H1 (cell line): ENCODE results near the gene CNOT10.

ENCODE experiments used
- HDAC6 ChIP-seq: IDR thresholded peaks from one replicate; pipeline ENCODE4 v1.7.1; 2012; ENCODE audit warnings: low read depth, mild to moderate bottlenecking, inconsistent platforms, low read length, moderate library complexity
- JUN ChIP-seq: IDR thresholded peaks from 2 replicates; pipeline ENCODE4 v1.6.1; 2011; ENCODE audit warnings: low read depth, mild to moderate bottlenecking, improper control_type of control experiment, low read length
- JUND ChIP-seq: IDR thresholded peaks from 2 replicates; pipeline ENCODE4 v1.6.1; 2011; ENCODE audit warnings: mild to moderate bottlenecking, improper control_type of control experiment, low read length
- KDM1A ChIP-seq: fragments of 200-600, 300-600 bp; sonication (generic); IDR thresholded peaks from 2 replicates; pipeline ENCODE4 v1.7.1; 2016; ENCODE audit warnings: mild to moderate bottlenecking, low read length, borderline replicate concordance
- POLR2A ChIP-seq, 2 experiments: IDR thresholded peaks; 1 replicate in 1 of 2; 2 replicates in 1 of 2; pipeline ENCODE4 v1.6.1; 2011; ENCODE audit warnings: low read depth in 2 of 2, low read length in 2 of 2, mild to moderate bottlenecking in 2 of 2; ENCODE audit errors: control extremely low read depth in 1 of 2
- POLR2AphosphoS5 ChIP-seq: IDR thresholded peaks from 2 replicates; pipeline ENCODE4 v1.6.1; 2011; ENCODE audit warnings: low read depth, low read length
- RXRA ChIP-seq: IDR thresholded peaks from 2 replicates; pipeline ENCODE4 v1.6.1; 2011; ENCODE audit warnings: low read depth, mild to moderate bottlenecking, low read length, moderate library complexity; ENCODE audit not compliant: insufficient read depth
- TF ChIP-seq, protein P1 (sequence below), 3 experiments: IDR thresholded peaks; 1 replicate in 2 of 3; 2 replicates in 1 of 3; pipeline versions ENCODE4 v1.5.1 to v1.6.1; 2011; ENCODE audit warnings: low read length in 3 of 3, mild to moderate bottlenecking in 3 of 3, inconsistent platforms in 2 of 3, low read depth in 1 of 3, moderate library complexity in 1 of 3; ENCODE audit not compliant: insufficient read depth in 1 of 3; ENCODE audit errors: control extremely low read depth in 1 of 3

DNA sequence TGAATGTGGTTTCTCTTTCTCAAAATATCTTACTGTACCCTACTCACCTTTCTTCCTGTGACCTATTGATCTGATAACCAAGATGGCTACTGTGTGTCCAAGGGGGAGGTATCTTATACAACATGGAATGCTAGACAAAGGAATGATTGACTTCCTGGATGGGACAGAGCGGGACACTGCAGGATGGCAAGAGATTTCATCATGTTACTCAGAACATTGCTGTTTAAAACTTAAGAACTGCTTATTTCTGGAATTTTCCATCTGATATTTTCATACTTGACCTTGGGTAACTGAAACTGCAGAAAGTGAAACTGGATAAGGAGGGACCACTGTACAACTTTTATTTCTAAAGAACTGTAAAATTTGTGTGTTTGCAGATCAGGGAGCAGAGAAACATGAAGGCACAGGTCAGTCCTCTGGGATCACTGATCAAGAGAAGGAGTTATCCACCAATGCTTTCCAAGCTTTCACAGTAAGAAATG lies 18.5 kb downstream of the CNOT10 start:
- TF ChIP-seq JUND (no peak), POLR2A (IDR thresholded peaks at IDR 0.05; ENCODE audit: control extremely low read depth in 1 of 2, low read depth in 2 of 2, low read length in 2 of 2) (no peak), KDM1A (no peak), JUN (no peak), HDAC6 (no peak), POLR2AphosphoS5 (no peak), RXRA (no peak)
- TF ChIP-seq, protein P1, sequence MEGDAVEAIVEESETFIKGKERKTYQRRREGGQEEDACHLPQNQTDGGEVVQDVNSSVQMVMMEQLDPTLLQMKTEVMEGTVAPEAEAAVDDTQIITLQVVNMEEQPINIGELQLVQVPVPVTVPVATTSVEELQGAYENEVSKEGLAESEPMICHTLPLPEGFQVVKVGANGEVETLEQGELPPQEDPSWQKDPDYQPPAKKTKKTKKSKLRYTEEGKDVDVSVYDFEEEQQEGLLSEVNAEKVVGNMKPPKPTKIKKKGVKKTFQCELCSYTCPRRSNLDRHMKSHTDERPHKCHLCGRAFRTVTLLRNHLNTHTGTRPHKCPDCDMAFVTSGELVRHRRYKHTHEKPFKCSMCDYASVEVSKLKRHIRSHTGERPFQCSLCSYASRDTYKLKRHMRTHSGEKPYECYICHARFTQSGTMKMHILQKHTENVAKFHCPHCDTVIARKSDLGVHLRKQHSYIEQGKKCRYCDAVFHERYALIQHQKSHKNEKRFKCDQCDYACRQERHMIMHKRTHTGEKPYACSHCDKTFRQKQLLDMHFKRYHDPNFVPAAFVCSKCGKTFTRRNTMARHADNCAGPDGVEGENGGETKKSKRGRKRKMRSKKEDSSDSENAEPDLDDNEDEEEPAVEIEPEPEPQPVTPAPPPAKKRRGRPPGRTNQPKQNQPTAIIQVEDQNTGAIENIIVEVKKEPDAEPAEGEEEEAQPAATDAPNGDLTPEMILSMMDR (IDR thresholded peaks at IDR 0.05; ENCODE audit: control extremely low read depth in 1 of 3, insufficient read depth in 1 of 3, low read depth in 1 of 3, low read length in 3 of 3), result no peak
